Measurements from ENCODE around the gene PPP1R8.

- TF ChIP-seq ZBED1 (IDR thresholded peaks at IDR 0.05; ENCODE audit: borderline replicate concordance), result no peak
- TF ChIP-seq CTCF (IDR thresholded peaks at IDR 0.05 in 2 of 3, conservative IDR thresholded peaks at IDR 0.05 in 1 of 3; ENCODE audit: control insufficient read depth in 2 of 3, extremely low read depth in 1 of 3, insufficient read depth in 1 of 3, low read depth in 3 of 3, low read length in 3 of 3), result no peak
- no peak for TF ChIP-seq TARDBP (IDR thresholded peaks at IDR 0.05; ENCODE audit: borderline replicate concordance)
- TF ChIP-seq ELK1 (IDR thresholded peaks at IDR 0.05; ENCODE audit: low read depth, low read length), result no peak
- no peak for TF ChIP-seq CHD2 (IDR thresholded peaks at IDR 0.05; ENCODE audit: borderline replicate concordance, low read depth, low read length)
- TF ChIP-seq SUZ12 (IDR thresholded peaks at IDR 0.05; ENCODE audit: unreplicated experiment), result no peak
- TF ChIP-seq SMARCA5 (IDR thresholded peaks at IDR 0.05), result no peak
- TF ChIP-seq EP300 (IDR thresholded peaks at IDR 0.05; ENCODE audit: borderline replicate concordance in 1 of 2, control insufficient read depth in 1 of 2, low read depth in 2 of 2, low read length in 2 of 2), result no peak
- TF ChIP-seq STAT3 (IDR thresholded peaks at IDR 0.05; ENCODE audit: low read depth, low read length), result no peak
- TF ChIP-seq RAD21 (IDR thresholded peaks at IDR 0.05; ENCODE audit: insufficient read depth, low read depth, low read length), result no peak
- TF ChIP-seq ATF3 (IDR thresholded peaks at IDR 0.05; ENCODE audit: borderline replicate concordance, extremely low read depth, low read depth, low read length), result no peak
- no peak for TF ChIP-seq FOXM1 (IDR thresholded peaks at IDR 0.05; ENCODE audit: low read depth, low read length)
- TF ChIP-seq MXI1 (IDR thresholded peaks at IDR 0.05; ENCODE audit: low read depth, low read length), result no peak
- TF ChIP-seq SRF (IDR thresholded peaks at IDR 0.05; ENCODE audit: low read depth in 2 of 2, low read length in 2 of 2), result no peak
Measured at GRCh38 chr1:27833470-27833869, 2.9 kb downstream of the PPP1R8 start.
